Measurements from ENCODE around the gene RSRC2. TPM values are rescaled to one million over a fixed set of nuclear protein-coding genes. Genes with fewer than 3 reads are reported as not detected.

The RSRC2 gene
- total RNA-seq, 4 donors from 2014 or later: 51.2 to 83.2 (median 79.4) TPM

DNA sequence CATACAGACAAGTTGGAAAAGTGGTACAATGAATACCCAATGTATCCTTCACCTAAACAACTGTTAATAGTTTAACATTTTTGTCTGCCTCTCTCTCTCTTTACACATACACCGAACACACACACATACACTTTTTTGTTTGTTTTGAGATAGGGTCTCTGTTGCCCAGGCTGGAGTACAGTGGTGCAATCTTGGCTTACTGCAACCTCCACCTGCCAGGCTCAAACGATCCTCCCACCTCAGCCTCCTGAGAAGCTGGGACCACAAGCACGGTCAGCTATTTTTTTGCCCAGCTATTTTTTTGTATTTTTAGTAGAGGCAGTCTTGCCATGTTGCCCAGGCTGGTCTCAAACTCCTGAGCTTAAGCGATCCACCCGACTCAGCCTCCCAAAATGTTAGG, 42.8 kb downstream of the RSRC2 start:
- Histone ChIP-seq H3K36me3 (no peaks in the 10 kb centered on the region), H3K9me3 (no peaks in the 10 kb centered on the region), H3K27ac (no peak overlapping the region), H3K27me3 (no peaks in the 10 kb centered on the region), H3K4me1 (no peaks in the 10 kb centered on the region), H3K4me3 (no peak overlapping the region)
- TF ChIP-seq POLR2A (IDR thresholded peaks at IDR 0.05): no peak
- TF ChIP-seq, protein P1, sequence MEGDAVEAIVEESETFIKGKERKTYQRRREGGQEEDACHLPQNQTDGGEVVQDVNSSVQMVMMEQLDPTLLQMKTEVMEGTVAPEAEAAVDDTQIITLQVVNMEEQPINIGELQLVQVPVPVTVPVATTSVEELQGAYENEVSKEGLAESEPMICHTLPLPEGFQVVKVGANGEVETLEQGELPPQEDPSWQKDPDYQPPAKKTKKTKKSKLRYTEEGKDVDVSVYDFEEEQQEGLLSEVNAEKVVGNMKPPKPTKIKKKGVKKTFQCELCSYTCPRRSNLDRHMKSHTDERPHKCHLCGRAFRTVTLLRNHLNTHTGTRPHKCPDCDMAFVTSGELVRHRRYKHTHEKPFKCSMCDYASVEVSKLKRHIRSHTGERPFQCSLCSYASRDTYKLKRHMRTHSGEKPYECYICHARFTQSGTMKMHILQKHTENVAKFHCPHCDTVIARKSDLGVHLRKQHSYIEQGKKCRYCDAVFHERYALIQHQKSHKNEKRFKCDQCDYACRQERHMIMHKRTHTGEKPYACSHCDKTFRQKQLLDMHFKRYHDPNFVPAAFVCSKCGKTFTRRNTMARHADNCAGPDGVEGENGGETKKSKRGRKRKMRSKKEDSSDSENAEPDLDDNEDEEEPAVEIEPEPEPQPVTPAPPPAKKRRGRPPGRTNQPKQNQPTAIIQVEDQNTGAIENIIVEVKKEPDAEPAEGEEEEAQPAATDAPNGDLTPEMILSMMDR (IDR thresholded peaks at IDR 0.05): no peak
- intact Hi-C loops (cut with DNase I; ENCODE audit: low total_unique reads): no loop called here
- DNase-seq: no peak

DNA sequence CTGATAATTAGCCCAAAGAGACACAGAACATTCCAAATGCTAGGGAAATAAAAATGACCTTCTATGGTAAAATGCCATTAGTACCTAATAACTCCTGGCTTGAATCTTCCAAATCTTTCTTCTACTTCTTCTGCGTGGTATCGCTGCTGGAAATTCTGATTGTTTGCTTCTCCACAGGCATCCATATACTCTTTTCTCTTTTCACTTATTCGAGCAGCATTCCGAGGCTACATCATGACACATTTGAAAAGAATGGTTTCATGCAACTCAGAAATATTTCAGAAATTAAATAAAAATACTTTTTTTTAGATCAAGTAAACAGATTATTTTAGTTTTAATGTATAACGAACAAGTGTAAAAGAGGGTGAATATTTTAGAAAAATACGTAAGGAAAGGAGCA, 44.9 kb downstream of the RSRC2 start:
- Histone ChIP-seq H3K4me3 (no peak overlapping the region), H3K9me3 (no peaks in the 10 kb centered on the region), H3K27me3 (no peaks in the 10 kb centered on the region), H3K27ac (no peak overlapping the region), H3K36me3 (no peaks in the 10 kb centered on the region), H3K4me1 (no peaks in the 10 kb centered on the region)
- DNase-seq: no peak
- TF ChIP-seq, protein P1 (IDR thresholded peaks at IDR 0.05): no peak
- TF ChIP-seq POLR2A (IDR thresholded peaks at IDR 0.05): no peak
- intact Hi-C loops (cut with DNase I; ENCODE audit: low total_unique reads): no loop called here

DNA sequence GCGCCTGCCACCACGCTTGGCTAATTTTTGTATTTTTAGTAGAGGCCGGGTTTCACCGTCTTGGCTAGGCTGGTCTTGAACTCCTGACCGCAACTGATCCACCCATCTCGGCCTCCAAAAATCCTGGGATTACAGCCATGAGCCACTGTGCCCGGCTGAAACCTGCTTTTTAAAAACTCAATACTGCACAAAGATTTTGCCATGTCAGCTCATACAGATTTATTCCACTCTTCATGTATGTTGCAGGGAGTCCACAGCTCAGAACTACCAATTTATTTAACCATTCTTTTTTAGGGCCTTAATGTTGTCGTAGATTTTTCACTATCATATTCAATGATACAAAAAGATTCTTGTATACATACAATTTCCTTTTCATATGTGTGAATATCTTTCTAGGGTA, 46.0 kb downstream of the RSRC2 start:
- Histone ChIP-seq H3K9me3 (no peaks in the 10 kb centered on the region), H3K27me3 (no peaks in the 10 kb centered on the region), H3K4me1 (no peaks in the 10 kb centered on the region), H3K4me3 (no peak overlapping the region), H3K27ac (no peak overlapping the region), H3K36me3 (no peaks in the 10 kb centered on the region)
- DNase-seq: no peak
- TF ChIP-seq, protein P1 (IDR thresholded peaks at IDR 0.05): no peak
- no peak for TF ChIP-seq POLR2A (IDR thresholded peaks at IDR 0.05)
- intact Hi-C loops (cut with DNase I; ENCODE audit: low total_unique reads): no loop called here

DNA sequence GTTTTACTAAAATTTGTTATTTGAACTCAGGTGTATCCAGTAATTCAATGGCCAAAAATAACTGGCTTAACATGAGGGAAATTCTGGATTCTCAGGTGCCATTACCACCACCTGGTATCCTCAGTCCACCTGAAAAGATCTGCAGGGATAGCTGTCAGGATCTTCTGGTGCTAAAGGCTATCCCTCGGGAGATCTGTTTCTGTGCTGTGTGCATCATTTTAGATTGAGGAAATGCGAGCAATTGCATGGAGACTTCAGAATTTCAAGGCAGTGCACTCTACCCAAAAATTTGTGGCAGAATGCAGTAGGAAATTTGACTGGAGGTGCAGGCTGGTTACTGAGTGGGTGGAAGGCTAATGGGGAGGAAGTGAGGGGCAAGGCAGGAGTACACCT, 52.4 kb downstream of the RSRC2 start:
- intact Hi-C loops (cut with DNase I; ENCODE audit: low total_unique reads): loop anchor here (10.0 kb wide), 1 partner anchor 80 kb away; no protein-coding TSS in a partner anchor
- H3K27me3 ChIP-seq: no peaks in the 10 kb centered on the region
- H3K27ac ChIP-seq: peak overlapping the region; percentile 64 to 86
- H3K36me3 ChIP-seq: no peaks in the 10 kb centered on the region
- no peak overlapping the region for H3K4me3 ChIP-seq
- peak in 1 of 2 donors; percentile 3 for DNase-seq
- TF ChIP-seq POLR2A (IDR thresholded peaks at IDR 0.05): no peak
- TF ChIP-seq, protein P1 (IDR thresholded peaks at IDR 0.05): no peak
- peaks cover 0 to 9% of the 10 kb centered on the region in 2 donors for H3K4me1 ChIP-seq
- H3K9me3 ChIP-seq: no peaks in the 10 kb centered on the region

DNA sequence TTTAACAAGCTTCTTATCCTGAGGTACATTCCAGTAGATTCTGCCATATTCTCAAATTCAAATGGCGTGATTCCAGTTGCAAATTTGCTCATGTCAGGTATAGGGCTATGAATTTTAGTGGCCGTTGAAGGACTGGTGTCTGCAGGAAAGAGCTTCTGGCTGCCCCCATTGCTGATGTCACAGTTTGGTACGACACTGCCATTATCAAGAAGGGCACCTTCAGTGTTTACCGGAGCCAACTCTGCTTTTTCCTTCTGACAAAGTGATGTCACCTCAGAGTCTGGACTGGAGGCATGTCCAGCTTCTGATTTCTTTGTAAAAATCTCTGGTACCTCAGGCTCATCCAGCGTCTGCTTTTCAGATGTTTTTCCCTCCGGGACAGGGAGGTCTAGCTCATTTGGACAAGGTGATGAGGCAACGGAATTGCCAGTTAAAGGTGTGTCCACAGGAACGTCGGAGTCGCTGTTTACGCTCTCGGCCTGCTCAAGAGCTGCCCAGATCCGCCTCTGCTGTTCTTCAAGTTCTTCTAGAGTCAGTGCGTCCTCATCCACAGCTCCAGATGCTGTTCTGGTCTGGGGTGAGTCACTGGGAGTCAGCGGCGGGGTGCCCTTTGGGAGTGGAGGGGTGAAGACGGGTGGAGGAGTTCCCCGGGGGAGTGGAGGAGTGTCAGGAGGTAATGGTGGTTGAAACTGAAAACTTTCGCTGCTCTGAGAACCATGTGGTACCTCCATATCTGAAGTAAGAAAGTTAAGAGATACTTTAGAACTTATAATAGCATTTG, 53.0 kb downstream of the RSRC2 start:
- H3K36me3 ChIP-seq: no peaks in the 10 kb centered on the region
- no peak overlapping the region for H3K4me3 ChIP-seq
- H3K27me3 ChIP-seq: no peaks in the 10 kb centered on the region
- intact Hi-C loops (cut with DNase I; ENCODE audit: low total_unique reads): loop anchor here (10.0 kb wide), 1 partner anchor 79 kb away; no protein-coding TSS in a partner anchor
- peak overlapping the region; percentile 64 to 86 for H3K27ac ChIP-seq
- TF ChIP-seq POLR2A (IDR thresholded peaks at IDR 0.05): no peak
- TF ChIP-seq, protein P1 (IDR thresholded peaks at IDR 0.05): no peak
- peaks cover 0 to 9% of the 10 kb centered on the region in 2 donors for H3K4me1 ChIP-seq
- no peaks in the 10 kb centered on the region for H3K9me3 ChIP-seq
- DNase-seq: peak; percentile 67 to 74
